Stomach smooth muscle (tissue), 2 donors: Measurements from ENCODE around the gene KLF3.

ENCODE experiments used
- H3K27ac ChIP-seq: one replicate; pipeline ENCODE4 v1.7.0; 2013; ENCODE audit warnings: mild to moderate bottlenecking, low read length, inconsistent platforms
- H3K27me3 ChIP-seq, 2 donors: one replicate each; pipeline ENCODE4 v1.7.0; 2013; ENCODE audit warnings: low read length in 2 of 2; ENCODE audit not compliant: insufficient read depth in 2 of 2, control insufficient read depth in 1 of 2
- H3K36me3 ChIP-seq, 2 donors: one replicate each; pipeline ENCODE4 v1.7.0; 2013; ENCODE audit warnings: low read length in 2 of 2; ENCODE audit not compliant: control insufficient read depth in 2 of 2, insufficient read depth in 2 of 2
- H3K4me1 ChIP-seq: one replicate; pipeline ENCODE4 v1.7.0; 2013; ENCODE audit warnings: low read length; ENCODE audit not compliant: control insufficient read depth, insufficient read depth
- H3K4me3 ChIP-seq, 2 donors: one replicate each; pipeline ENCODE4 v1.7.0; 2013; ENCODE audit warnings: low read length in 2 of 2
- H3K9ac ChIP-seq, 2 donors: one replicate each; pipeline ENCODE4 v1.7.0; 2013; ENCODE audit warnings: low read length in 2 of 2, mild to moderate bottlenecking in 1 of 2
- H3K9me3 ChIP-seq, 2 donors: one replicate each; pipeline ENCODE4 v1.7.0; 2013; ENCODE audit warnings: low read length in 2 of 2; ENCODE audit not compliant: control insufficient read depth in 2 of 2
- donor health status: healthy.
- donor health status: Pancreatic carcinoma.

Gene KLF3

DNA sequence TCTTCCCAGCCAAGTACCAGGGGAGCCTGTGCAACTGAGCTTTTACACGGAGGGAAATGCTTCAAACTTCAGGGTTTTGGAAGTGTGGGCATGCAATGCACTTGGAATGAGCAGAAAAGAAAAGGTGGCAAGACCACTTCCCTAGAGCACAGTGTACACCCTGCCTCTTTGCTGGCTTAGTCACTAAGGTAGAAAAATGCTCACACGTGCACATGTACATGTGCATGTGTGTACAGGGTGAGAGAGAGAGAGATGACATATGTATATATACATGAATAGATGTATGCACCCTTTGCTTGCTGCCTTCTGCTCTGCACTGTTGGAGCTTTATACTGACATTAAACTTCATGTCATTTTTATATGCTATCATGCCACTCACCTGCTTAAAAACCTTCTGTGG is 7.9 kb upstream of the KLF3 start:
- Histone ChIP-seq H3K4me1 (no peaks in the 10 kb centered on the region), H3K36me3 (no peaks in the 10 kb centered on the region), H3K27me3 (no peaks in the 10 kb centered on the region), H3K9ac (no peak overlapping the region), H3K27ac (no peak overlapping the region), H3K4me3 (no peak overlapping the region), H3K9me3 (no peaks in the 10 kb centered on the region)

- no peak overlapping the region for H3K27ac ChIP-seq
- no peak overlapping the region for H3K4me3 ChIP-seq
- H3K27me3 ChIP-seq, result no peaks in the 10 kb centered on the region
- H3K9ac ChIP-seq, result no peak overlapping the region
- no peaks in the 10 kb centered on the region for H3K9me3 ChIP-seq
- peaks cover 11% of the 10 kb centered on the region for H3K4me1 ChIP-seq
- no peaks in the 10 kb centered on the region for H3K36me3 ChIP-seq
Observed at GRCh38 chr4:38659346-38659745, 4.7 kb upstream of the KLF3 start.

DNA sequence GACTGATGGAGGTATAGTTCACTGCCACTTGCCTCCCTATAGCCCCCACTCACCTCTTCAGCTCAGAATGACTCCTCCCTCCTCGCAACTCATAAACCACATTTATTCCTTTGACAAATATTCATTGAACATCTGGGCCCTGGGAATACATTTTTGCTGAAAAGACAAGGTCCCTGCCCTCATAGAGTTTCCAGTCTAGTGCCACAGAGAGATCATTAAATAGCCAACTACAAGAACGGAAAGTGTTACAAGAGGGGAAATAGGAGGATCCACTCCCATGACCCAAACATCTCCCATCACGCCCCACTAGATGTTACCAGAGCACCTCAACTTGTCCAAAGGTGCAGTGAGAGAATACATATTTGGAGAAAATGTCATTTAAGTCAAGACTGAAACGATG is 3.2 kb upstream of the KLF3 start:
- no peaks in the 10 kb centered on the region for H3K9me3 ChIP-seq
- peaks cover 15% of the 10 kb centered on the region for H3K4me1 ChIP-seq
- peak overlapping the region; percentile 31 for H3K27ac ChIP-seq
- H3K9ac ChIP-seq, result no peak overlapping the region
- no peak overlapping the region for H3K4me3 ChIP-seq
- H3K36me3 ChIP-seq, result no peaks in the 10 kb centered on the region
- no peaks in the 10 kb centered on the region for H3K27me3 ChIP-seq

- Histone ChIP-seq H3K4me3 (no peak overlapping the region), H3K9me3 (no peaks in the 10 kb centered on the region), H3K27ac (peak overlapping the region; percentile 97), H3K4me1 (peaks cover 15% of the 10 kb centered on the region), H3K27me3 (no peaks in the 10 kb centered on the region), H3K9ac (no peak overlapping the region), H3K36me3 (no peaks in the 10 kb centered on the region)
Observed at GRCh38 chr4:38661371-38661770, 2.6 kb upstream of the KLF3 start.

GRCh38 chr4:38662522-38663089 is 1.4 kb upstream of the KLF3 start:
- peak overlapping the region; percentile 81 to 84 for H3K9ac ChIP-seq
- no peaks in the 10 kb centered on the region for H3K27me3 ChIP-seq
- H3K27ac ChIP-seq, result peak overlapping the region; percentile 97

DNA sequence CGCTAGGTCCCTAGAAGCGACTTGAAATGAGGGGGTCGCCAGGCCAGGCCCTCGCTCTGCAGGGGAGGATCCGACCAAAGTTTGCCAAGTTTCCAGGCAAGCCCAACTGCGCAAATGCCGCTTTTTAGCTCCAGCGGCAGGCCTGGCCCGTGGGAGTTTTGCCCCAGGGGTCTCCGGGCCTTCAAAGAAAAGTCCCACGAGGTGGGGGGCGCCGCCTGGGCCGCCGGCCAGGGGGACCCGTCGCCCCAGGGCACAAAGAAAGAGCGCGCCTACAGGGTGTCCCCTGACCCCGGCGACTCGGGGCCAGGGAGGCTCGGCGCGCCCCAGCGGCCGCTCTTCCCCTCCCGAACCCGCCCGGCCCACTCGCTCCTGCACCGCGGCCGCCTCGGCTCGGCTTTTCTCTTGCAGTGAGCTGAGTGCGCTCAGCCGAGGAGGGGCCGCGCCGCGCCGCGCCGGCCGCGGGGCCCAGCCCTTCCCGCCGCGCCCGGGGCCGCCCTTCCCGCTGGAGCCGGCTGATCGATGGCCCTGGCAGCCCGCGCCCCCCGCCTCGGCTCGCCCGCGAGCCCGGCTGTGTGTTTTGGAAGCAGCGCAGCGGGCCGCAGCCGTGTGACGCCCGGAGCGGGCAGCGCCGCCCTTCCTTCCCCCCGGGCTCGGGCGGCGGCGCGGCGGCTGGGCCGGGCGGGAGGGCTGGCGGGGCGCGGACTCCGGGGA is 754 bp upstream of the KLF3 start:
- peak overlapping the region; percentile 69 to 80 for H3K4me3 ChIP-seq
- no peaks in the 10 kb centered on the region for H3K36me3 ChIP-seq
- H3K9ac ChIP-seq, result peak overlapping the region; percentile 81 to 84
- H3K4me1 ChIP-seq, result peaks cover 22% of the 10 kb centered on the region
- H3K27me3 ChIP-seq, result no peaks in the 10 kb centered on the region
- H3K9me3 ChIP-seq, result no peaks in the 10 kb centered on the region
- H3K27ac ChIP-seq, result peak overlapping the region; percentile 97

More at GRCh38 chr4:38662522-38663089, 1.4 kb upstream of the KLF3 start:
- no peaks in the 10 kb centered on the region for H3K36me3 ChIP-seq
- peak overlapping the region; percentile 69 to 80 for H3K4me3 ChIP-seq
- H3K4me1 ChIP-seq, result peaks cover 20% of the 10 kb centered on the region
- H3K9me3 ChIP-seq, result no peaks in the 10 kb centered on the region

DNA sequence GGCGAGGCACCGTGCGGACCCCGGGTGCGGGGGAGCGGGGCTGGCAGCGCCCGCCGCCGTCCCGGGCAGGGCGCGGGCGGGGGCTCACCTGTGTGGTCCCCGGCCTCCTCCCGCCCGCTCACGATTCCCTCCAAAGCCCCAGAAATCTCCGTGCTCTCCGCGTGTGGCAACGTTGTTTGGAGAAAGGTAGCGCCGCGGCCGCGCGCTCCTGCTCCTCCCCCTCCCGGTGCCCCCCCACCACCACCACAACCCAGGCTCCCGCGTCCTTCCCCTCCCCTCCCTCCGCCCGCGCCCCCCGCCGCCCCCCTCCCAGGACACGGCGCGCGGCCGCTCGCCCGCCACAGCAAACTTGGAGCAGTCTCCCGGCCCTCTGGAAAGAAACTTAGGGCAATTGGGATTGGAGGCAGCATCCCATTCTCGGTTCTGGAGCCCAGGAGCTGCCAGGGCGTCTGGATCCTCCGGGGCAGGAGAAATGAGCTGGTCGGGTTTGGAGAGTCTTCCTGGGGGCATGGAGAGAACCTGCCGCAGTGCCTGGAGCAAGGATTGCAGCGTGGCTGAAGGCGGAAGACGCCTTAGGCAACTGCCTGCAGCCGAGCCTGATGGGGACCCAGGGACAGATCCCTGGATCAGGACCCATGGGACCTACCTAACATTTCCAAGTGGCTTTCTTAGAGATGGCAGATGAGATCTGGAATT is 855 bp downstream of the KLF3 start:
- H3K4me1 ChIP-seq, result peaks cover 32% of the 10 kb centered on the region
- H3K27ac ChIP-seq, result peak overlapping the region; percentile 98
- no peaks in the 10 kb centered on the region for H3K9me3 ChIP-seq
- H3K27me3 ChIP-seq, result no peaks in the 10 kb centered on the region
- H3K9ac ChIP-seq, result peak overlapping the region; percentile 83 to 87
- H3K36me3 ChIP-seq, result no peaks in the 10 kb centered on the region
- H3K4me3 ChIP-seq, result peak overlapping the region; percentile 78 to 85

DNA sequence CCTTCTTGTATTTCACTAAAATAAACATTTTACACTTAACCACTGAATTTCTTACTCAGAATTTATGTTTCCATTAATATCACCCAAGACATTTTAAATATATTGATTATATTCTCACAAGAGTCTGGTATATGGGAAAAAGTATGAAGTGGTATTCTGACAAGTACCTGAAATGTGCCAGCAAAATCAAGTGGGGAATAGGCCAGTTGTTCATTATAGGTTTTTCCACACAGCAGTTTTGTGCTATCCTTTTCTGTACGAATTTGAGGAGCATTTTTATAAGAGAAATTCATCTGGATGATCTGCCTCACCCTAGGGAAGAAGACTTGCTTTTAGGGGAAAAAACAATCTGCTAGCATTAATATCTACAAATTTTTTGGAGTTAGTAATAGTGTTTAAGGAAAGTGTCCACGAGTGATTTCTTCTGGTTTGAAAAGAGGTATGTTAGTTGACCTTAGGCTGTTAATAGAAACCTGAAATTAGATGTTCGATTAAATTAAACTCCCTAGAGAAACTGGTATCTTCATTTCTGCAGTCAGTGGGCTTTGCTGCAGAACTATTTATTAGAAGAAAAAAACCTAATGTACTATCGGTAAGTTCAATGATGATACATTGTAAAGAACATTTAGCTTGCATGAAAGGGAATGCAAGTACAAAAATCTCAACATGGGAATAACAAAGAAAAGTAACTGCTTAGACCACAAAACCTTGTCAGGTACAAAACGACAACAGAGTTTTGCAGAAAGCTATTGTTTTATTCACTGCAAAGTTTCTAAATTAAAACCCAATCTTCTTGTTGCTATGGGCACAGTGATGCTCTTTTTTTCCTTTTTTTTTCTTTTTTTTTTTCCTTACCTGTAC is 1.8 kb downstream of the KLF3 start:
- H3K9ac ChIP-seq, result peak overlapping the region; percentile 80 to 87
- H3K36me3 ChIP-seq, result no peaks in the 10 kb centered on the region
- peak overlapping the region; percentile 78 to 85 for H3K4me3 ChIP-seq
- no peaks in the 10 kb centered on the region for H3K27me3 ChIP-seq
- H3K27ac ChIP-seq, result peak overlapping the region; percentile 98
- no peaks in the 10 kb centered on the region for H3K9me3 ChIP-seq
- H3K4me1 ChIP-seq, result peaks cover 42% of the 10 kb centered on the region

GRCh38 chr4:38666766-38667084 is 2.7 kb downstream of the KLF3 start:
- Histone ChIP-seq H3K4me1 (peaks cover 51% of the 10 kb centered on the region), H3K27me3 (no peaks in the 10 kb centered on the region), H3K36me3 (no peaks in the 10 kb centered on the region), H3K9ac (peak overlapping the region; percentile 80 to 90), H3K9me3 (no peaks in the 10 kb centered on the region), H3K4me3 (peak overlapping the region; percentile 78 to 85), H3K27ac (peak overlapping the region; percentile 98)

- Histone ChIP-seq H3K36me3 (no peaks in the 10 kb centered on the region), H3K27ac (peak overlapping the region; percentile 98), H3K4me1 (peaks cover 52% of the 10 kb centered on the region), H3K27me3 (no peaks in the 10 kb centered on the region), H3K9ac (peak overlapping the region; percentile 80 to 90), H3K9me3 (no peaks in the 10 kb centered on the region), H3K4me3 (peak overlapping the region; percentile 78 to 85)
Observed at GRCh38 chr4:38667085-38667893, 3.3 kb downstream of the KLF3 start.
